Neural cell (in vitro differentiated cells): ENCODE measurements around the gene CMKLR1.

Experiments
- EP300 ChIP-seq: fragments of 450-650 bp; conservative IDR thresholded peaks from 2 replicates; pipeline ENCODE4 v1.6.1; 2014; ENCODE audit warnings: antibody characterized with exemption, mild to moderate bottlenecking, moderate library complexity; ENCODE audit not compliant: poor library complexity, severe bottlenecking
- EZH2 ChIP-seq: fragments of 200-600, 300-800 bp; shearing (Covaris generic), sonication (generic); IDR thresholded peaks from 2 replicates; pipeline ENCODE4 v1.6.1; 2014; ENCODE audit warnings: antibody characterized with exemption, low read length, borderline replicate concordance, mild to moderate bottlenecking; ENCODE audit not compliant: insufficient read depth, poor library complexity, severe bottlenecking
- POLR2AphosphoS5 ChIP-seq: IDR thresholded peaks from 2 replicates; pipeline ENCODE4 v1.6.1; 2012
- RAD21 ChIP-seq: fragments of 450-650 bp; conservative IDR thresholded peaks from 2 replicates; pipeline ENCODE4 v1.6.1; 2014; ENCODE audit warnings: antibody characterized with exemption, mild to moderate bottlenecking, moderate library complexity
- TAF1 ChIP-seq: IDR thresholded peaks from 2 replicates; pipeline ENCODE4 v1.6.1; 2012; ENCODE audit warnings: low read depth
- TF ChIP-seq, protein P1 (sequence below): fragments of 450-650 bp; IDR thresholded peaks from 2 replicates; pipeline ENCODE4 v1.5.1; 2014; ENCODE audit warnings: antibody characterized with exemption, mild to moderate bottlenecking, moderate library complexity; ENCODE audit not compliant: poor library complexity, severe bottlenecking

DNA sequence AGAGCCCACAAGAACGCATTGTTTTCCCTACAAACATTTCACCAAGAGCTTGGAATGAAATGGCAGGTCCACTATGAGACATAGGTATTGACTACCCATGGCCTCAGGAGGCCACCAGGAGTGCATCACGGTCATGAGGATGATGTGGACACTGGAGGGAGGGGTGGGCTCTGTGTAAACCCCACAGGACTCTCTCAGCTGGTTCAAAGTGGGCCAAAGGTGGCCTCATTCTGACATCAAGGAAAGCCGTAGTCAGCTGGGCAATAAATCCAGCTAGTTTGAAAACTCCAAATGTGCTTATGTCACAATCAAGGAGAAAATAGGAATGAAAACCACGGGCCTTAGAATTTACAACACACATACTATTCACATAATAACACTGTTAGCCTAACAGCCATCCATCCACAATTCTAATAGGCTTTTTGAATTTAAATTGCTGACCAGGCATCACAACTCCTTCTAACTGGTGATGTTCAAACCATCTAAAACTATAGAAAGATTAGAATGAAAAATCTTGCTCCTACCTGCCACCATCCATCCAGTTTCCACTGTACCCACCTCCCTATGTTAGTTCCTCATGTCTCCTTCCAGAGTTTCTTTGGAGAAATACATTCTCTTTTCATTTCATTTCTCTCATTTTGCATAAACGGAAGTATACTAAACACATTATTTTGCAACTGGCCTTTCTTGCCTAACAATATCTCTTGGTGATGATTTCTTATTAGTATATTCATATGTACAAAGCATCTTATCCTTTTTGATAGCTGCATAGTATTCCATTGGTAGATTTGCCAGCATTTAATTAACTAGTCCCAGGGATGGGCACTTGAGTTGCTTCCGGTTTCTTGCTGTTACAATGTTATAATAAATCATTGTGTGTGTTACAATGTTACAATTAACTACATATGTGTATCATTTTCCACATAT lies 21.5 kb downstream of the CMKLR1 start:
- TF ChIP-seq EP300 (no peak), POLR2AphosphoS5 (no peak), EZH2 (no peak), TAF1 (no peak), RAD21 (no peak)
- TF ChIP-seq, protein P1, sequence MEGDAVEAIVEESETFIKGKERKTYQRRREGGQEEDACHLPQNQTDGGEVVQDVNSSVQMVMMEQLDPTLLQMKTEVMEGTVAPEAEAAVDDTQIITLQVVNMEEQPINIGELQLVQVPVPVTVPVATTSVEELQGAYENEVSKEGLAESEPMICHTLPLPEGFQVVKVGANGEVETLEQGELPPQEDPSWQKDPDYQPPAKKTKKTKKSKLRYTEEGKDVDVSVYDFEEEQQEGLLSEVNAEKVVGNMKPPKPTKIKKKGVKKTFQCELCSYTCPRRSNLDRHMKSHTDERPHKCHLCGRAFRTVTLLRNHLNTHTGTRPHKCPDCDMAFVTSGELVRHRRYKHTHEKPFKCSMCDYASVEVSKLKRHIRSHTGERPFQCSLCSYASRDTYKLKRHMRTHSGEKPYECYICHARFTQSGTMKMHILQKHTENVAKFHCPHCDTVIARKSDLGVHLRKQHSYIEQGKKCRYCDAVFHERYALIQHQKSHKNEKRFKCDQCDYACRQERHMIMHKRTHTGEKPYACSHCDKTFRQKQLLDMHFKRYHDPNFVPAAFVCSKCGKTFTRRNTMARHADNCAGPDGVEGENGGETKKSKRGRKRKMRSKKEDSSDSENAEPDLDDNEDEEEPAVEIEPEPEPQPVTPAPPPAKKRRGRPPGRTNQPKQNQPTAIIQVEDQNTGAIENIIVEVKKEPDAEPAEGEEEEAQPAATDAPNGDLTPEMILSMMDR = no peak
